Neural cell (in vitro differentiated cells): ENCODE data around the gene ZNF770. TPM values are rescaled to one million over a fixed set of nuclear protein-coding genes. Genes with fewer than 3 reads are reported as not detected.
A peak's percentile ranks its signal among the peaks of the same experiment; 100 is the strongest.

Experiments
- H2AFZ ChIP-seq: fragments of 200-600, 300-800 bp; sonication (generic), shearing (Covaris generic); 2 replicates; pipeline ENCODE4 v1.6.0; 2014; ENCODE audit warnings: low read depth, mild to moderate bottlenecking, antibody characterized with exemption, low read length, moderate library complexity
- H3F3A ChIP-seq: fragments of 200-600 bp; shearing (Covaris generic); 2 replicates; pipeline ENCODE4 v1.6.1; 2016; ENCODE audit warnings: mild to moderate bottlenecking, moderate library complexity, mixed read lengths, antibody characterized with exemption, low read length; ENCODE audit not compliant: insufficient read depth, poor library complexity, severe bottlenecking
- H3K27ac ChIP-seq: fragments of 200-600, 300-800 bp; sonication (generic), shearing (Covaris generic); 2 replicates; pipeline ENCODE4 v1.5.1; 2014; ENCODE audit warnings: mild to moderate bottlenecking, low read length, moderate library complexity
- H3K27me3 ChIP-seq: fragments of 300-800, 200-600 bp; sonication (generic), shearing (Covaris generic); 2 replicates; pipeline ENCODE4 v1.6.0; 2014; ENCODE audit warnings: mild to moderate bottlenecking, low read depth, low read length, moderate library complexity; ENCODE audit not compliant: insufficient read depth
- H3K36me3 ChIP-seq: fragments of 300-800, 200-600 bp; sonication (generic), shearing (Covaris generic); 2 replicates; pipeline ENCODE4 v1.5.1; 2014; ENCODE audit warnings: mild to moderate bottlenecking, antibody characterized with exemption, low read length, moderate library complexity; ENCODE audit not compliant: insufficient read depth
- H3K4me2 ChIP-seq: fragments of 300-800, 200-600 bp; sonication (generic), shearing (Covaris generic); 2 replicates; pipeline ENCODE4 v1.6.0; 2014; ENCODE audit warnings: mild to moderate bottlenecking, low read length
- H3K4me3 ChIP-seq: fragments of 300-800, 200-600 bp; sonication (generic), shearing (Covaris generic); 2 replicates; pipeline ENCODE4 v1.5.1; 2014; ENCODE audit warnings: mild to moderate bottlenecking, low read length, moderate library complexity
- H3K79me2 ChIP-seq: fragments of 200-600 bp; shearing (Covaris generic); replicated peaks from 2 replicates; pipeline ENCODE4 v1.6.0; 2014; ENCODE audit warnings: mild to moderate bottlenecking, low read length, moderate library complexity; ENCODE audit not compliant: insufficient read depth
- H3K9ac ChIP-seq: fragments of 300-800, 200-600 bp; sonication (generic), shearing (Covaris generic); 2 replicates; pipeline ENCODE4 v1.6.1; 2016; ENCODE audit warnings: mild to moderate bottlenecking, low read length, mixed read lengths
- H3K9me2 ChIP-seq: fragments of 200-600 bp; shearing (Covaris generic); 2 replicates; pipeline ENCODE4 v1.6.1; 2016; ENCODE audit warnings: mild to moderate bottlenecking, low read length, mixed read lengths; ENCODE audit not compliant: insufficient read depth
- H3K9me3 ChIP-seq: fragments of 200-600, 300-800 bp; sonication (generic), shearing (Covaris generic); 2 replicates; pipeline ENCODE4 v1.6.1; 2016; ENCODE audit warnings: mild to moderate bottlenecking, mixed run types, low read length, moderate library complexity, mixed read lengths
- H4K20me1 ChIP-seq: fragments of 200-600 bp; shearing (Covaris generic); 2 replicates; pipeline ENCODE4 v1.6.1; 2016; ENCODE audit warnings: mild to moderate bottlenecking, mixed run types; ENCODE audit not compliant: insufficient read depth
- CTCF ChIP-seq: fragments of 450-650 bp; IDR thresholded peaks from 2 replicates; pipeline ENCODE4 v1.5.1; 2014; ENCODE audit warnings: antibody characterized with exemption, mild to moderate bottlenecking, moderate library complexity; ENCODE audit not compliant: poor library complexity, severe bottlenecking
- EP300 ChIP-seq: fragments of 450-650 bp; conservative IDR thresholded peaks from 2 replicates; pipeline ENCODE4 v1.6.1; 2014; ENCODE audit warnings: antibody characterized with exemption, mild to moderate bottlenecking, moderate library complexity; ENCODE audit not compliant: poor library complexity, severe bottlenecking
- EZH2 ChIP-seq: fragments of 200-600, 300-800 bp; shearing (Covaris generic), sonication (generic); IDR thresholded peaks from 2 replicates; pipeline ENCODE4 v1.6.1; 2014; ENCODE audit warnings: antibody characterized with exemption, low read length, borderline replicate concordance, mild to moderate bottlenecking; ENCODE audit not compliant: insufficient read depth, poor library complexity, severe bottlenecking
- MXI1 ChIP-seq: fragments of 450-650 bp; conservative IDR thresholded peaks from 2 replicates; pipeline ENCODE4 v1.6.1; 2014; ENCODE audit warnings: antibody characterized with exemption, mild to moderate bottlenecking; ENCODE audit not compliant: poor library complexity, severe bottlenecking
- POLR2AphosphoS5 ChIP-seq: IDR thresholded peaks from 2 replicates; pipeline ENCODE4 v1.6.1; 2012
- RAD21 ChIP-seq: fragments of 450-650 bp; conservative IDR thresholded peaks from 2 replicates; pipeline ENCODE4 v1.6.1; 2014; ENCODE audit warnings: antibody characterized with exemption, mild to moderate bottlenecking, moderate library complexity
- REST ChIP-seq: IDR thresholded peaks from 2 replicates; pipeline ENCODE4 v1.6.1; 2012; ENCODE audit warnings: borderline replicate concordance
- SMC3 ChIP-seq: fragments of 450-650 bp; conservative IDR thresholded peaks from 2 replicates; pipeline ENCODE4 v1.6.1; 2014; ENCODE audit warnings: antibody characterized with exemption, mild to moderate bottlenecking, moderate library complexity; ENCODE audit not compliant: poor library complexity
- TAF1 ChIP-seq: IDR thresholded peaks from 2 replicates; pipeline ENCODE4 v1.6.1; 2012; ENCODE audit warnings: low read depth
- polyA plus RNA-seq: library from polyadenylated mRNA; depleted of rRNA; stranded (reverse); fragments of >200 nt; gene quantifications from 2 replicates; pipeline ENCODE4 v1.2.3, GENCODE V29; 2014

Gene ZNF770
- polyA plus RNA-seq, 1 donor from 2014 or later, result 18.9 TPM

GRCh38 chr15:34969340-34970097 lies 18.6 kb downstream of the ZNF770 start, which contains the start of gene AQR:
TSS of gene AQR (minus strand) at chr15:34969742. CDS start at chr15:34969613, 129 bp downstream.
- peak within 1 kb of the TSS; percentile 51 for H3K4me2 ChIP-seq
- no peaks in the 10 kb centered on the region for H3K9me2 ChIP-seq
- H3K27ac ChIP-seq, result peak within 1 kb of the TSS; percentile 64
- H3K36me3 ChIP-seq, result no peaks in the 10 kb centered on the region
- H2AFZ ChIP-seq, result peak within 1 kb of the TSS; percentile 84
- no peaks in the 10 kb centered on the region for H4K20me1 ChIP-seq
- H3K4me3 ChIP-seq, result peak within 1 kb of the TSS; percentile 92
- TF ChIP-seq RAD21 (peak; percentile 60), TAF1 (peak; percentile 87), EP300 (peak; percentile 69), MXI1 (peak; percentile 86), CTCF (peak; percentile 95), REST (no peak), SMC3 (peak; percentile 69), EZH2 (no peak), POLR2AphosphoS5 (peak; percentile 79)
- peak within 1 kb of the TSS; percentile 76 for H3K9ac ChIP-seq
- H3K27me3 ChIP-seq, result no peaks in the 10 kb centered on the region
- peaks cover 45% of the 10 kb centered on the region for H3K79me2 ChIP-seq
- H3K9me3 ChIP-seq, result no peaks in the 10 kb centered on the region
- H3F3A ChIP-seq, result no peaks in the 10 kb centered on the region

- H3F3A ChIP-seq, result no peaks in the 10 kb centered on the region
- H4K20me1 ChIP-seq, result no peaks in the 10 kb centered on the region
- H3K4me2 ChIP-seq, result no peak overlapping the region
- H3K9ac ChIP-seq, result no peak overlapping the region
- H3K36me3 ChIP-seq, result peaks cover 6% of the 10 kb centered on the region
- H3K79me2 ChIP-seq, result peaks cover 45% of the 10 kb centered on the region
- H3K27me3 ChIP-seq, result no peaks in the 10 kb centered on the region
- H3K9me3 ChIP-seq, result no peaks in the 10 kb centered on the region
- no peak overlapping the region for H3K27ac ChIP-seq
- no peak for TF ChIP-seq TAF1
- no peak for TF ChIP-seq EP300
- TF ChIP-seq EZH2, result no peak
- no peak for TF ChIP-seq REST
- TF ChIP-seq CTCF, result no peak
- TF ChIP-seq RAD21, result no peak
- no peak for TF ChIP-seq POLR2AphosphoS5
- no peak for TF ChIP-seq SMC3
- no peak for TF ChIP-seq MXI1
- no peak overlapping the region for H2AFZ ChIP-seq
- no peak overlapping the region for H3K4me3 ChIP-seq
- H3K9me2 ChIP-seq, result no peaks in the 10 kb centered on the region
Measured at GRCh38 chr15:34964277-34964676, 23.8 kb downstream of the ZNF770 start.
